GM19239 (cell line): ENCODE measurements around the gene ABHD15.

Experiments
- DNase-seq: peaks from one replicate; pipeline ENCODE4 v3.0.0; 2011; ENCODE audit warnings: low spot score; ENCODE audit not compliant: insufficient read length
- FAIRE-seq: peaks from 2 replicates; lab custom pipeline; 2011; peaks lifted over from hg19 to GRCh38; lab: Jason Lieb, UNC

The ABHD15 gene, protein sequence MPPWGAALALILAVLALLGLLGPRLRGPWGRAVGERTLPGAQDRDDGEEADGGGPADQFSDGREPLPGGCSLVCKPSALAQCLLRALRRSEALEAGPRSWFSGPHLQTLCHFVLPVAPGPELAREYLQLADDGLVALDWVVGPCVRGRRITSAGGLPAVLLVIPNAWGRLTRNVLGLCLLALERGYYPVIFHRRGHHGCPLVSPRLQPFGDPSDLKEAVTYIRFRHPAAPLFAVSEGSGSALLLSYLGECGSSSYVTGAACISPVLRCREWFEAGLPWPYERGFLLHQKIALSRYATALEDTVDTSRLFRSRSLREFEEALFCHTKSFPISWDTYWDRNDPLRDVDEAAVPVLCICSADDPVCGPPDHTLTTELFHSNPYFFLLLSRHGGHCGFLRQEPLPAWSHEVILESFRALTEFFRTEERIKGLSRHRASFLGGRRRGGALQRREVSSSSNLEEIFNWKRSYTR

DNA sequence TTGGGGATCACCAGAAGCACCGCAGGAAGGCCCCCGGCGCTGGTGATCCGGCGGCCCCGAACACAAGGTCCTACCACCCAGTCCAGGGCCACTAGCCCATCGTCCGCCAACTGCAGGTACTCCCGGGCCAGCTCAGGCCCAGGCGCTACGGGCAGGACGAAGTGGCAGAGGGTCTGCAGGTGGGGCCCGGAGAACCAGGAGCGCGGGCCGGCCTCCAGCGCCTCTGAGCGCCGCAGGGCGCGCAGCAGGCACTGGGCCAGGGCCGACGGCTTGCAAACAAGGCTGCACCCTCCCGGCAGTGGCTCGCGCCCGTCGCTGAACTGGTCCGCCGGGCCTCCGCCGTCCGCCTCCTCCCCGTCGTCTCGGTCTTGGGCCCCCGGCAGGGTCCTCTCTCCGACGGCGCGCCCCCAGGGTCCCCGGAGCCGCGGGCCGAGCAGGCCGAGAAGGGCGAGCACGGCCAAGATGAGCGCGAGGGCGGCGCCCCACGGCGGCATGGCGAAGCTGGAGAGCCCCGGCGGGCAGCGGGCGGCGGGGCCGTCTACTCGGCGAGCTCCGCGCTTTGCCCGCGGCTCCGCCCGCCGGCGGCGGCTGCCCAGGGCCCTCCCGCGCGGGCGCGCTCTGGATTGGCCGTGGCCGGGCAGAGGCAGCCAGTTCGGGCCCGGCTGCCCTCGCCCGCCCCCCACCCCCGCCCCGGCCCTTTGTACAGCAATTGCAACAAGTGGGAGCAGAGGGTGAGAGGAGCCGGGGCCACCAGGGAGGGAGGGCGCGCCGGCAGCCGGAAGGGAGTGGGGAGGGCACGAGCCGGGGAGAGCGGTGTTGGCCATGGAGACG lies at the start of gene ABHD15:
Gene ABHD15, minus strand, starts transcription at position 565 of the 831 bp plus-strand sequence. Its CDS starts 71 bp downstream, at position 494.
- FAIRE-seq (no peak), DNase-seq (peak; percentile 59)

DNA sequence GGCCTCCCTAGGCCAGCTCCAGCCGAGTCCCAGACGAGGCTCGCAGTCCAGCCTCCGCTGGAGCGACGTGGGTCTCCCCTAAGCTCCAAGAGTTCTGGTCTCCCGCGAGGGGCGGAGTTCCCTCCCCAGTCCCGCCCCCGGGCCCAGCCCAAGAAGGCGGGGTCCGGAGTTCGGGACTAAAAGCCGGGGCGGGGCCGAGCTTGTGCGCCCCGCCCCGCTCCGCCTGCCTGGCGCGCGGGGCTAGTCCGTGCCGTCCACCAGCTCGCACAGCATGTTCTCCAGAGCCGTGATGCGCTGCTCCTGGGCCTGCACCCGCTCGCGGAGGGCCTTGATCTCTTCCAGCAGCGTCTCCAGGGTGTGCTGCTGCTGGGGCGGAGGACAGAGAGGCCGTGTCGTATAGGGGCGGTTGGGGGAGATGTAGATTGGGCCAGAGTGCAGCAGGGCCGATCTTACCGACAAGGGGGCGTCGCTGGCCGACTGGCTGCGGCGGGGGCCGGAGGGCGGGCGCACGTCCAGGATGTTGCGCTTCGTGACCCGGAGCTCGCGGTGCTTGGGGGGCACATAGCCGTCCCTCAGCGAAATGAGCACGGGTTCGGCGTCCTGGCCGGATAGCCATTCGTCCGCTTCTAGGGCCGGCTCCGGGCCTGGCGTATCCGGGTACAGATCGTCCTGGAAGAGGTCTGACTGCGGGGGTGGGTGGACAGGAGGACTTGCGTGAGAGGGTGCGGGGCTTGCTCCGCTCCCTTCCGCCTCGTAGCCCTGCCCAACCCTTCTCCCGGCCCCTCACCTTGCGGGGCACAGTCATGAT lies 48.9 kb upstream of the ABHD15 start:
- peak; percentile 82 for DNase-seq
- FAIRE-seq: peak; percentile 95

DNA sequence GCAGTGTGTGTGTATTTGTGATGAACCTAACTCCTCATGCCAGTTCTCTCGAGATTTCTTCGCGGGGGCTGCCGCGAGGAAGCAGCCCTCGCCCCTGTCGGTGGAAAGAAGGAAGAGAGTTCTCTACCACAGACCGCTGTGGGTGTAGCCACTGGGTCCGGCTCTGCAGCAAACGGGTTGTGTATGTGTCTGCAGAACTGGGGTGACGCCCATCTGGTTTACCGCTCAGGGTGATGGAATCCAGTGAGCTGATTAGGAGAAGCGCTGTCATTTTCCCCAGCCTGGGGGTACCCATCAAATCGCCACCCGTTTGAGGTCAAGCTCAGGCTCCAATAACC lies 48.2 kb upstream of the ABHD15 start:
- no peak for DNase-seq
- no peak for FAIRE-seq

DNA sequence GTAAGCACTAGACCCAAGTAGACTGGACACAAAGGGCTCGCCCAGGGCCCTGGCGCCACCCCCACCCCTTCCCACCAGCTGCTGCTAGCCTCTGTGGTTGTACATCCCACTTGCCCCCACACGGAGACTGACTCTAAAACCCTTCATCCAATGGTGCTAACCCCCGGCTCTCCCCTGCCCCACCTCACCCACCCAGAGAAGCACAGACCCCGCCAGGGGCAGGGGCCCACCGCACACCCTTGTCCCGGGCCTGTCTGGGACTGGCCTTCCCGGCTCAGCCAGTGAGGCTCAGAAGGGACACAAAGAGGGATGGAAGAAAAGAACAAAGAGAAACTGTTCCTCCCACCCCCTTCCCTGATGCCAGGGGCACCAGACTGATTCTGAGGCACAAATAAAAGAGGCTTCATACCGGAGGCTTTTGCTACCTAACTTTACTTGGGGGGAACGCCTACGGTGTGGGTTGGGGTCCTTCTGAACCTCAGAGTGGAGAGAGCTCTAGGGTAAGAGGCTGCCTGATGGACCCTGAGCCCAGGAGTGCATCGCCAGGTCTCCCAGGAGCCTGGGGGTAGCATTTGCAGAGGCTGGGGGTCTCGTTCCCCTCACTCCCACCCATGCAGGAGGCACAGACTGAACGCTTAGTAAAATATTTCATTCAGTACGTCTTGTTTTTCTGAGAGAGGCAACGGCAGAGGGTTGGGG lies 47.7 kb upstream of the ABHD15 start:
- FAIRE-seq (no peak), DNase-seq (no peak)

DNA sequence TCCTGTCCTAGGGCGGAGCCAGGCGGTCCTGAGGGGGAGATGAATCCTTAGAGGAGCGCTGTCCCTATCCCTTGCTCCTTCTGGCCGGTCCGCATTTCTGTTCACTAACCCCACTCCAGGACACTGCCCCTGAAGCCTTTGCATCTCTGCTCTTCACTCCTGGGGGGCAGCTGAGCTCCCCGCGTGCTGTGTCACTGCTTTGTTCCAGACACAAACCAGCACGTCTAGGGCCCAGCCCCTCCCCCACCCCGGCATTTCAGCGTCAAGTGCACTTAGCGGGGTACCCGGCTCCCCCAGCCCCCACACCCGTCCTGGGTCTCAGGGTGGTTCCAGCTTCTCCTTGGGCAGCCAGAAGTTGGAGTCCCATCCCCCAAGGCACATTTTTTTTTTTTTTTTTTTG lies 47.0 kb upstream of the ABHD15 start:
- FAIRE-seq: no peak

DNA sequence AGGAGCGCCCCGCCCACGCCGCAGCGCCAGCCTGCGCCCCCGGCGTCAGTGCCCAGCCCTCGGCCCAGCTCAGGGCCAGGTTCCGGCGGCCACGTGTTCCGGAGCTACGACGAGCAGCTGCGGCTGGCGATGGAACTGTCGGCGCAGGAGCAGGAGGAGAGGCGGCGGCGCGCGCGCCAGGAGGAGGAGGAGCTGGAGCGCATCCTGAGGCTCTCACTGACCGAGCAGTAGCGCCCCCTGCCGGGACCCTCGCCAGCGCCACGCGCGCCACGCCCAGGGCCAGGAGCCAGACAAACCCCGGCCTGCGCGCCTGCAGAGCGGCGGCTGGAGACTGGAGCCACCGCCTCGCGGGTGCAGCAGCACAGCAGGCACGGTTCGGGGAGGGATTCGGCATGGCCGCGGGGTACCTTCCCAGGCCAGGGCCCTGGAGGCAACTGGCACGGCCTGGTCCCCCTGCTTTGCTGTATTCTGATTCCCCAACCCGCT lies 46.6 kb upstream of the ABHD15 start:
- DNase-seq (peak; percentile 81), FAIRE-seq (peak; percentile 28)

More for the DNA sequence above, 47.0 kb upstream of the ABHD15 start:
- DNase-seq: no peak

DNA sequence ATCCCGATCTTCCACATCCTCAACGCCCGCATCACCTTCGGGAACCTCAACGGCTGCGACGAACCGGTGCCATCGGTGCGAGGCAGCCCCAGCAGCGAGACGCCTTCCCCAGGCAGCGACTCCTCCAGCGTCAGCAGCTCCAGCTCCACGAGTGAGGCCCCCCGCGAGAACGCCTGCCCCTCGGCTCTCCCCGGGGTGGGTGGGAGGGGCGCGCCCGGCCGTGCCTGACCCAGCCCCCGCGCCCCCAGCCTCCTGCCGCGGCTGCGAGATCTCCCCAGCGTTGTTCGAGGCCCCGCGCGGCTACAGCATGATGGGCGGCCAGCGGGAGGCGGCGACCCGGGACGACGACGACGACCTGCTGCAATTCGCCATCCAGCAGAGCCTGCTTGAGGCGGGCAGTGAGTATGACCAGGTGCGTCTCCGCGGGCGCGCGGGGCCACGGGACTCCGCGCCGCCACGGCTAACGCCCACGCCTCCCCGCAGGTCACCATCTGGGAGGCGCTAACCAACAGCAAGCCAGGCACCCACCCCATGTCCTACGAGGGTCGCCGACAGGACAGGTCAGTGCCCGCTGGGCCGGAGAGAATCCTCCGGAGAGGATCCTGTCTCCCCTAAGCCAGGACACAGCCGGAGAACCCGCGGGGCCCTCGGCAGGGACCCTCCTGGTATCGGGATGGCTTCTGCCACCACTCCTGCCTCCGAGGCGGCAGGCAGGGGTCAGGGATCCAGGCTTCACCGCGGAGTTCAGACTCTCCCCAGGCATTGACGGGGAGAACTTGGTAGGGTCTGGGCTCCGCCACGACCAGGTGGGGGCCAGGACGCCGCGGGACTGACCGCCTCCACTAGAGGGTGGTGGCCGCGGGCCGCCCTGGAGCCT lies 45.8 kb upstream of the ABHD15 start:
- FAIRE-seq (no peak), DNase-seq (no peak)

DNA sequence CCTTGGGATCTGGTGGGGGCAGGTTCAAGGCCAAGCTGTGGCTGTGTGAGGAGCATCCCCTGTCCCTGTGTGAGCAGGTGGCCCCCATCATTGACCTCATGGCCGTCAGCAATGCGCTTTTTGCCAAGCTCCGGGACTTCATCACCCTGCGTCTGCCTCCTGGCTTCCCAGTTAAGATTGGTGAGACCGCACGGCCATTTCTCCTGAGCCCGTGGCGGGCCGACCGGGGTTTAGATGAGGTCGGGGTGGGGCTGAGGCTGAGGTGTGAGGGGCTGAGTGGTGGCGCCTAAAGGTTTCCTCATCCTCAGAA lies 45.2 kb upstream of the ABHD15 start:
- FAIRE-seq: no peak
- DNase-seq: no peak

DNA sequence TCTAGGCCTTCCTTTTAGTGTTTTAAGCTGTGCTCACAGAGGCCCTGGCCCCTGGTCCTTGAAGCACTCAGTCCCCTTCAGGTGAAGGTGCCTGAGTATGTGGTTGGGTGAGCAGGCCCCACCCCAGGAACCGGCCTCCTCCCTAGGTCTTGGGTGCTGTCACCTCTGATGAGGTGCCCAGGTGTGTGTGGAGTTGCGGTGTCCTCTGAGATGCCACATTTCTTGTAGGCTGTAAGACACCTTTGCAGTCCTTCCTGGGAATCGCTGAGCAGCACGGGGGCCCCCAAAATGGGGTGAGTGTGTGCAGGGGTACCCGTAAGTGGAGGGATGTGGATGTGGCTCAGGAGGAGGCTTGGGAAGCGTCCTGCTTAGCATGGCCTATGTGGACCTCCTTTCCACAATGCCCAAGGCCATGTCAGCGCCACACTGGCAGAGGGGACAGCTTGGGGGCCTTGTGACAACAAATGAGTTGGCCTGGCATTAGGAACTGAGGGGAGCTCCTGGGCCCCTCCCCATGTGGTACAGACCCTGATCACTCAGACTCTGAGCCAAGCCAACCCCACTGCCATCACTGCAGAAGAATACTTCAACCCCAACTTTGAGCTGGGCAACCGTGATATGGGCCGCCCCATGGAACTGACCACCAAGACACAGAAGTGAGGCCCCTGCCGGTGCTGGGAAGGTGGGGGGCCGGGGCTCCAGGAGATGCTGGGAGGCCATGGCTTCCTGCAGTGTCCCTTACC lies 44.7 kb upstream of the ABHD15 start:
- FAIRE-seq: no peak

DNA sequence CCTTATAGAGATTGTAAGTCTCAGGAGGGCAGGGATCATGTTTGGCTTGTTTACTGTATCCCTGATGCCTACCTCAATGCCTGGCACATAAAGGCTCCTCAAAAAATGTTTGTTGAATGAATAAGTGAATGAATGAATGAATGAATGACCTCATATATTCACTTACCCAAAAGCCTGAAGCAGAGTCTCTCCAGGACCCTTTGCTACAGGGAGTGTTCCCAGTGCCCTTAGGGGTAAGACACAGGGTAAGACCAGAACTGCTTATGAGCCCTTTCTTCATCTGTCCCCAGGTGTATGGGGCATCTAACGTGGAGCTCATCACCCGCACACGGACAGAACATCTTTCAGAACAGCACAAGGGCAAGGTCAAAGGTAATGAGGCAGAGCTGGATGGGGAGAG lies 43.6 kb upstream of the ABHD15 start:
- no peak for FAIRE-seq
- no peak for DNase-seq

More for the DNA sequence above, 44.7 kb upstream of the ABHD15 start:
- DNase-seq: no peak

DNA sequence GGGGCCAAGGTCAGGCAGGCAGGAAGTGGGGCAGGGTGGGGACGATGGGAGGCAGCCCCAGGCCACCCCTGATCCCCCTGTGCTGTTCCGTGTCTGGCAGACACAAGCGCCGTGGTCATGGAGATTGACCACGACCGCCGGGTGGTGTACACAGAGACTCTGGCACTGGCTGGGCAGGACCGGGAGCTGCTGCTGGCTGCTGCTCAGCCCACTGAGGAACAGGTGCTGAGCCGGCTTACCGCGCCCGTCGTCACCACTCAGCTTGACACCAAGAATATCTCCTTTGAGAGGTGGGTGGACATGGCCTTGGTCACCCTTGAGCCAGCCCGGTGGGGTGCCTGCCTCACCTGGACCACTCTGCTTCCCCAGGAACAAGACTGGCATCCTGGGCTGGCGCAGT lies 42.1 kb upstream of the ABHD15 start:
- no peak for FAIRE-seq
- no peak for DNase-seq

DNA sequence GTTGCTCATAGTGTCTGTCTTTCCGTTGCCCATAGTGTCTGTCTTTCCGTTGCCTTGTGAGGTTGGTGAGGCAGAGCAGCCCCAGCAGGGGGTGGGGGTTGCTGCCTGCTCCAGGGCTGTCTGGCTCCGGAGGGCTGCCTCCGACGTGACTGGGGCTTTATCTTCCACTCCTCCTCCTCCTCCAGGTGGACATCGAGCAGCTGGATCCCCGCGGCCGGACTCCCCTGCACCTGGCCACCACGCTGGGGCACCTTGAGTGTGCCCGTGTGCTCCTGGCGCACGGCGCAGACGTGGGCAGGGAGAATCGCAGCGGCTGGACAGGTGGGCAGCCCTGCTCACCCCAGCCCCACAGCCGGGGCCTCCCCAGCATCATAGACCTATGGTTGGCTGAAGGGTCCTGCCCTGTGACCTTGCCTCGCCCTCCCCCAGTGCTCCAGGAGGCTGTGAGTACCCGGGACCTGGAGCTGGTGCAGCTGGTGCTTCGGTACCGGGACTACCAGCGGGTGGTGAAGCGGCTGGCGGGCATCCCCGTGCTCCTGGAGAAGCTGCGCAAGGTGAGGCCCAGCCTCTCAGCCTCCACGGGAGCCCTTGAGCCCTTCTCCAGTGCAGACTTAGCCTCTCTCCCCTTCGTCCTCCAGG lies 40.8 kb upstream of the ABHD15 start:
- DNase-seq: no peak
- no peak for FAIRE-seq

DNA sequence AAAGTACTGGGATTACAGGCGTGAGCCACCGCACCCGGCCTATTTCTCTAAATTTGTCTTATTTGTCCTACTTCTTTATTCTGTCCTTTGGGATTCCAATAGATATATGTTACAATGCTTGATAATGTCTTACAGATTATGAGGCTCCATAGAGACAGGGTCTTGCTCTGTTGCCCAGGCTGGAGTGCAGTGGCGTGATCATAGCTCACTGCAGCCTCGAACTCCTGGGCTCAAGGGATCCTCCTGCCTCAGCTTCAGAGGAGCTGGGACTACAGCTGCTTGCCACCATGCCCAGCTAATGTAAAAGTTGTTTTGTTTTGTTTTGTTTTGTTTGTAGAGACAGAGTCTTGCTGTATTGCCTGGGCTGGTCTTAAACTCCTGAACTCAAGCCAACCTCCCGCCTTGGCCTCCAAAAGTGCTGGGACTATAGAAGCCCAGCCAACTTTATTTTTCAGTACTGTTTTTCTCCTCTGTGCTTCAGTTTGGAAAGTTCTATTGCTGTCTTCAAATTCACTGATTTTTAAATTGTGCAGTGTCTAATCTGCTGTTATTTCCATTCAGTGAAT lies 36.4 kb upstream of the ABHD15 start:
- DNase-seq (no peak), FAIRE-seq (no peak)

DNA sequence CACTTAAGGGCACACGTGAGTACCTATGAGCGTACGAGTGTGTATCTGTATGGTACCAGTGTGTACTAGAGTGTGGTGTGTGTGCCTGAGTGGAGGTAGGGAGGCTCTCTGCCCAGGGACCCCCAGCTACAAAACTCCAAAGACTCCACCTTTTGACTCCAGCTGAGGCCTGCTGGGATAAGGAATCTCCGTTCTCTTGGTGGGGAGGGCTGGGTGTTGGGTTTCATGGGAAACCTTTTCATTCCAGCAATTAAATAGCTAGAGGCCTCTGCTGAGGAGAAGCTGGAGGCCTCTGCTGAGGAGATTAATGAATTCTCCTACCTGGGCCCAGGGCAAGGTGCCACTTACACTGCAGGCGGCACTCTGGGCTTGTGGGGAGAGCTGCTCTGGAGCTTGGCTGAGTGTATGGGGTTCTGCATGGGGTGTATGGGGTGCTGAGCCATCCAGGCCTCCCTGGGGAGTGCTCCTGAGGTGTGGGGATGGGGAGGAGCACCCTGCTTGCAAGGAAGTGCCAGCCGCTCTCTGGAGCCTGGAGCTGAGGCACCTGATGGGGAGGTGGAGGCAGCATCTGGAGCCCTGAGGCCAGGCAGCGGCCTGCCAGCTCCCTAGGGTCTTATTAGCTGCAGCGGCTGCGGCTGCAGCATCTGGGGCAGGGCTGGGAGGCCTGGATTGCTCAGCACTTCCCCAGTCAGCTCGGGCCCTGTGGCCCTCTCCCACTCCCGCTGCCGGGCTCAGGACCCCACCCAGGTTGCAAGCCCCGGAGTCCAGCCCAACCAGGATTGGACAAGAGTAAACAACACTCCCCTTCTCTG lies 30.7 kb upstream of the ABHD15 start:
- FAIRE-seq (no peak), DNase-seq (no peak)

DNA sequence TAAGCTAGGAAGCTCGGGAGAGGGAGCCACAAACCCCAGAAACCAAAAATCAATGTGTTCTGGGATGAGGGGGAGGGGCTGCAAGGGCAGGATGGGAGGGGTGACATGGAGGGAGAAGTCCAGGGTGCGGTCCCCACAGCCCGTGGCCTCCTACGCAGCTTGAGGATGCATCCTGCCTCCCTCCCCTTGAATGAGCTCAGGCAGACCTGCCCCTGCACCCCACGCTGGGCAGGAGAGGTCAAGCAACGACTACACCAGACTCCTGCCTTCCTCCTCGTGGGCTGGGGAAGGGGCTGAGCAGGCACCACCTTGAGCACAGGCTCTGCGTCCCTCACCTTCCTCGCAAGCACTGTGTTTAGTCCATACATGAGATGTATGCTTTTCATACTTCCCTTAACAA lies 30.0 kb upstream of the ABHD15 start:
- FAIRE-seq: no peak
- DNase-seq: no peak

DNA sequence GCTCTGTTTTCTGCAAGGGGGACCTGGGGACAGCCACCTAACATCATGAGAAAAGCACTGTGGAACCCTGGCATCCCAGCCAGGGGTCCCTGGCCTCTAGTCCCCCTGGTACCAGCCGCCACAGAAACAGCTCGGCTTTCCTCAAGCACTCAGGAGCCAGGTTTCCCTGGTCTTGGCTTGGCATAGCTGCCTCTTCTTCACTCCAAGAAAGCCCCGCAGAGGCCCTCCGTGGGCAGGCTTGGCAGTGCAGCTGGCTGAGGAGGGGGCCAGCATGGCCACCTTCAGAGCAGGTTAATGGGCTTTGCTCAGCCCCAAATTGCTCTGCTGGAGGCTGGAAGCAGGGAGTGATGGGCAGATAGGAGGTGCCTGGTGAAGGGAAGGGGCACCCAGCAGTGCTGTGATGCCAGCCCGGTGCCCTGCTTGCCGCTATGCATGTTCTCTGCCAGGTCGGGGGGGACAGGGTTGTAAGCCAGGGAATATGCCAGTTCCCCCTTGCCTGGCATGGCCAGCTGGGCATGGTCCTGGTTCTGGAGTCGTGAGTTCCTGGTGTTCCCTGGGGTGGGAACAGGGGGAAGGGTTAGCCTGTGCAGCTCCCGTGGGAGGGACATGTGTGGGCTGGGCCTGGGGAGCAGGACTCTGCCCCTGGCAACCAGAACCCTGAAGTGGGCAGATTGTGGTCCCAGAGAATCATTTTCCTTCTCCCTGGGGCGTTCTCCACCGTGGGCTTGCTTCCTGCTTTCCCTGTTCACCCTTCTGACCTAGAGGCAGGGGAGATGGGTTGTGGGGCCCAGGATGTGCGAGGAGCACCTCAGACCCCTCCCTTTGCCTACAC lies 29.3 kb upstream of the ABHD15 start:
- FAIRE-seq: no peak
- no peak for DNase-seq
